ENCODE data around the gene INPP5D.

The INPP5D gene

DNA sequence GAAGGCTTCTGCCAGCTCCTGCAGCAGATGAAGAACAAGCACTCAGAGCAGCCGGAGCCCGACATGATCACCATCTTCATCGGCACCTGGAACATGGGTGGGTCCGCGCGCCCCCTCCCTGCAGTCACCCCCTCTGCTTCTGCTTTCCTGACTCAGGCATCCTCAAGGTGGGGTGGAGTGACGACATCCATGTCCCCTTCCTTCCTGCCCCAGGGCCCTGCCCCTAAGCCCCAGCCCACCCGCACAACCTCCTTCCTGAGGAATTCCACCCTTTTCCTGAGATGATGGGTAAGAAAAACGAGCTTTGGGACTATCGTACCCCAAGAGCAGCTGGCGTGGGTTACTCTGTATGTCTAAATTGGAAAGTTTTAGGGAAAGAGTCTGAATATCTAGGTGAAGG is 101.6 kb downstream of the INPP5D start:
- TF ChIP-seq, protein P1, sequence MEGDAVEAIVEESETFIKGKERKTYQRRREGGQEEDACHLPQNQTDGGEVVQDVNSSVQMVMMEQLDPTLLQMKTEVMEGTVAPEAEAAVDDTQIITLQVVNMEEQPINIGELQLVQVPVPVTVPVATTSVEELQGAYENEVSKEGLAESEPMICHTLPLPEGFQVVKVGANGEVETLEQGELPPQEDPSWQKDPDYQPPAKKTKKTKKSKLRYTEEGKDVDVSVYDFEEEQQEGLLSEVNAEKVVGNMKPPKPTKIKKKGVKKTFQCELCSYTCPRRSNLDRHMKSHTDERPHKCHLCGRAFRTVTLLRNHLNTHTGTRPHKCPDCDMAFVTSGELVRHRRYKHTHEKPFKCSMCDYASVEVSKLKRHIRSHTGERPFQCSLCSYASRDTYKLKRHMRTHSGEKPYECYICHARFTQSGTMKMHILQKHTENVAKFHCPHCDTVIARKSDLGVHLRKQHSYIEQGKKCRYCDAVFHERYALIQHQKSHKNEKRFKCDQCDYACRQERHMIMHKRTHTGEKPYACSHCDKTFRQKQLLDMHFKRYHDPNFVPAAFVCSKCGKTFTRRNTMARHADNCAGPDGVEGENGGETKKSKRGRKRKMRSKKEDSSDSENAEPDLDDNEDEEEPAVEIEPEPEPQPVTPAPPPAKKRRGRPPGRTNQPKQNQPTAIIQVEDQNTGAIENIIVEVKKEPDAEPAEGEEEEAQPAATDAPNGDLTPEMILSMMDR (IDR thresholded peaks at IDR 0.05; ENCODE audit: borderline replicate concordance, control extremely low read depth, extremely low read depth, insufficient read depth, missing control alignments) = no peak
- in situ Hi-C loops (cut with MboI; ENCODE audit: low sequenced_read_pairs, unreplicated experiment) = no loop called here

DNA sequence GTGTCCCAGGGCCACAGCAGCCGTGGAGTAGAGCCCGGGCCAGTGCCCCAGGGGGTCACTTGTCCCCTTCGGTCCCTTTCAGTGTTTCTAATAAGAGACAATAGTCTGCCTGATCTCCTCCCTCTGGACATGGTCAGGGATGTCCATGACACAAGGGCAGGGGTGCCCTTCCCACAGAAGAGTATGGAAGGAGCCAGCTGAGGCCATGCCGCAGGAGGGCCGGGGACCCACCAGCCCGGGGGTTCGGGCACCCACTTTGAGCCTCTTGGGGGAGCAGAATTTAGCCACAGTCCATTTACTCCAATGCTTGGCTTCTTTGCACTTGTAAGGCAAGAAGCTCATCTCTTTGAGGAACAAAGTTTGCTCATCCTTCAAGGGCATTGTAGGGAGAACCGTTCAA is 102.6 kb downstream of the INPP5D start:
- DNase-seq (ENCODE audit: low spot score) = no peak
- in situ Hi-C loops (cut with MboI; ENCODE audit: low sequenced_read_pairs, unreplicated experiment) = no loop called here
- TF ChIP-seq, protein P1 (IDR thresholded peaks at IDR 0.05; ENCODE audit: borderline replicate concordance, control extremely low read depth, extremely low read depth, insufficient read depth, missing control alignments) = no peak

More for the DNA sequence above, 101.6 kb downstream of the INPP5D start:
- no peak for DNase-seq (ENCODE audit: low spot score)

DNA sequence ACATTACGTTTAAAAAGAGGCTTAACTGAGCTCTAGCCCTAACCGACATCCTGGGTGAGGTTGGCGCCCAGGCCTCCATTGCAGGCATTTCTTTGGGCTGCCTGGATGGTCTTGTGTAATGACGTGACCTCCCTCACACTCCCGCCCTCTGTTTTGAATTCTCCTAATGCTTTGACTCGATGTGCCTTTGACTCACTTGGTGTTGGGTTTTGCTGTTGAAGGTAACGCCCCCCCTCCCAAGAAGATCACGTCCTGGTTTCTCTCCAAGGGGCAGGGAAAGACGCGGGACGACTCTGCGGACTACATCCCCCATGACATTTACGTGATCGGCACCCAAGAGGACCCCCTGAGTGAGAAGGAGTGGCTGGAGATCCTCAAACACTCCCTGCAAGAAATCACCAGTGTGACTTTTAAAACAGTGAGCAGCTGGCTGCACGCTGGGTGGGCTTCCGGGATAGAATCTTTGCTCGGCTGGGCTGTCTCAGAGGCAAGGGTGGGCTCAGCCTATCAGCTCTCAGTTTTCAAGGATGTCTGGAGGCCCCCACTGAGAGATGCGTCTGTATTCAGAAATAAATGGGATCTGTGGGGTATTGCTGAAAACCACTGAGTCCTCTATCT is 103.5 kb downstream of the INPP5D start:
- DNase-seq (ENCODE audit: low spot score) = no peak
- TF ChIP-seq, protein P1 (IDR thresholded peaks at IDR 0.05; ENCODE audit: borderline replicate concordance, control extremely low read depth, extremely low read depth, insufficient read depth, missing control alignments) = no peak
- in situ Hi-C loops (cut with MboI; ENCODE audit: low sequenced_read_pairs, unreplicated experiment) = no loop called here

DNA sequence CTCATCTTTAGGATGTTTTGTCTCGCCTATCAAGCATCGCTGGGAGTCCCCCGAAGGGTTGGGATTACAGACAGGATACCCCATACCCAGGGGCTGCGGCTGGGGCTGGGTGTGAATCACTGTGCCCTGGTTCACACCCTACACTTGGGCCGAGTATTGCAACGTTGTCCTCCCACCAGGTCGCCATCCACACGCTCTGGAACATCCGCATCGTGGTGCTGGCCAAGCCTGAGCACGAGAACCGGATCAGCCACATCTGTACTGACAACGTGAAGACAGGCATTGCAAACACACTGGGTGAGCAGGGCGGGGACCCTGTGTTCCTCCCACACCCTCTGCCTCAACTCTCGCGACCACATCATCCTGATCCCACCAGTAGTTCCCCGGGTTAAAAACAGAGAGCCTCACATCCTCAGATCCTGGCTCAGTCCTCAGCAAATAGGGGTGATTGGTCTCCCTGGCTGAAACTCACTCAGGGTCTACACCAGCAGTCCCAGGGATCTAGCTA is 104.0 kb downstream of the INPP5D start:
- TF ChIP-seq, protein P1 (IDR thresholded peaks at IDR 0.05; ENCODE audit: borderline replicate concordance, control extremely low read depth, extremely low read depth, insufficient read depth, missing control alignments) = no peak
- DNase-seq (ENCODE audit: low spot score) = no peak
- in situ Hi-C loops (cut with MboI; ENCODE audit: low sequenced_read_pairs, unreplicated experiment) = no loop called here

DNA sequence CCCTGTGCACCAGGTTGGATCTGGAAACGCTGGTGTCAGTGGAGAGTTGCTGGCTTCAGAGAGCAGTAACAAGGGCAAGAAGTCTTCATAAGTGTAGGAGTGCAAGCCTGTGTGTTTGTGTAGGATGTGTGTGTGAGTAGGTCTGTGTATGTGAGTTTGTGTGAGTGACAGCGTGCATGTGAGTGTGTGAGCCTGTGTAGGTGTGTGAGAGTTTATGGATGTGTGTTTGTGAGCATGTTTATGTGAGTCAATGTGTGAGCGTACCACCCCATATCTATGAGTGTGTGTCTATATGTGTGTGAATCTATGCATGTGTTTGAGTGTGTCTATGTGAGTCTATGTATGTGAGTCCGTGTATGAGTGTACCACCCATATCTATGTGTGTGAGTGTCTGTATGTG is 104.8 kb downstream of the INPP5D start:
- no peak for DNase-seq (ENCODE audit: low spot score)
- in situ Hi-C loops (cut with MboI; ENCODE audit: low sequenced_read_pairs, unreplicated experiment) = no loop called here

DNA sequence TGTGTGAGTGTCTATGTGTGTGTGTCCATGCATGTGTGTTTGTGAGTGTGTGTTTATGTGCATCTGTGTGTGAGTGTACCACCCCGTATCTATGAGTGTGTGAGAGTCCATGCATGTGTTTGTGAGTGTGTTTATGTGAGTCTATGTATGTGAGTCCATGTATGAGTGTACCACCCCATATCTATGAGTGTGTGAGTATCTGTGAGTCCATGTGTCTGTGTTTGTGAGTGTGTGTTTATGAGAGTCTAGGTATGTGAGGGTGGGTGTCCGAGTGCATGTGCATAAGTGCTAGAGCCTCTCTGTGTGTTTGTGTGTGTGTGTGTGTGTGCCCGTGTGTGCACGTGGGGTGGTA is 105.4 kb downstream of the INPP5D start:
- TF ChIP-seq, protein P1 (IDR thresholded peaks at IDR 0.05; ENCODE audit: borderline replicate concordance, control extremely low read depth, extremely low read depth, insufficient read depth, missing control alignments) = no peak
- DNase-seq (ENCODE audit: low spot score) = no peak
- in situ Hi-C loops (cut with MboI; ENCODE audit: low sequenced_read_pairs, unreplicated experiment) = no loop called here

More for the DNA sequence above, 104.8 kb downstream of the INPP5D start:
- TF ChIP-seq, protein P1 (IDR thresholded peaks at IDR 0.05; ENCODE audit: borderline replicate concordance, control extremely low read depth, extremely low read depth, insufficient read depth, missing control alignments) = no peak

All from GM13976 (cell line).